GM18507 (cell line): ENCODE measurements around the gene FKBP2.
A peak's percentile ranks its signal among the peaks of the same experiment; 100 is the strongest.

ENCODE experiments used
- DNase-seq: peaks from one replicate; pipeline ENCODE4 v3.0.0; 2011; ENCODE audit warnings: low read depth; ENCODE audit not compliant: insufficient read length; ENCODE audit errors: extremely low spot score
- FAIRE-seq: peaks from 2 replicates; lab custom pipeline; 2011; peaks lifted over from hg19 to GRCh38; lab: Jason Lieb, UNC

The FKBP2 gene

GRCh38 chr11:64276653-64277431, 35.9 kb downstream of the FKBP2 start:
- no peak for DNase-seq
- FAIRE-seq: no peak

GRCh38 chr11:64278576-64279190, 37.8 kb downstream of the FKBP2 start:
- FAIRE-seq: no peak

GRCh38 chr11:64281957-64282770, 41.3 kb downstream of the FKBP2 start:
- FAIRE-seq: no peak

More at GRCh38 chr11:64278576-64279190, 37.8 kb downstream of the FKBP2 start:
- DNase-seq: no peak

GRCh38 chr11:64283092-64283491, 42.2 kb downstream of the FKBP2 start:
- DNase-seq: no peak
- no peak for FAIRE-seq

More at GRCh38 chr11:64281957-64282770, 41.3 kb downstream of the FKBP2 start:
- no peak for DNase-seq

GRCh38 chr11:64284048-64284961, 43.4 kb downstream of the FKBP2 start, which contains the start of gene BAD:
Gene BAD (minus strand): TSS chr11:64284665. CDS start chr11:64284368, 297 bp downstream.
- FAIRE-seq (peak; percentile 94), DNase-seq (peak; percentile 96)

DNA sequence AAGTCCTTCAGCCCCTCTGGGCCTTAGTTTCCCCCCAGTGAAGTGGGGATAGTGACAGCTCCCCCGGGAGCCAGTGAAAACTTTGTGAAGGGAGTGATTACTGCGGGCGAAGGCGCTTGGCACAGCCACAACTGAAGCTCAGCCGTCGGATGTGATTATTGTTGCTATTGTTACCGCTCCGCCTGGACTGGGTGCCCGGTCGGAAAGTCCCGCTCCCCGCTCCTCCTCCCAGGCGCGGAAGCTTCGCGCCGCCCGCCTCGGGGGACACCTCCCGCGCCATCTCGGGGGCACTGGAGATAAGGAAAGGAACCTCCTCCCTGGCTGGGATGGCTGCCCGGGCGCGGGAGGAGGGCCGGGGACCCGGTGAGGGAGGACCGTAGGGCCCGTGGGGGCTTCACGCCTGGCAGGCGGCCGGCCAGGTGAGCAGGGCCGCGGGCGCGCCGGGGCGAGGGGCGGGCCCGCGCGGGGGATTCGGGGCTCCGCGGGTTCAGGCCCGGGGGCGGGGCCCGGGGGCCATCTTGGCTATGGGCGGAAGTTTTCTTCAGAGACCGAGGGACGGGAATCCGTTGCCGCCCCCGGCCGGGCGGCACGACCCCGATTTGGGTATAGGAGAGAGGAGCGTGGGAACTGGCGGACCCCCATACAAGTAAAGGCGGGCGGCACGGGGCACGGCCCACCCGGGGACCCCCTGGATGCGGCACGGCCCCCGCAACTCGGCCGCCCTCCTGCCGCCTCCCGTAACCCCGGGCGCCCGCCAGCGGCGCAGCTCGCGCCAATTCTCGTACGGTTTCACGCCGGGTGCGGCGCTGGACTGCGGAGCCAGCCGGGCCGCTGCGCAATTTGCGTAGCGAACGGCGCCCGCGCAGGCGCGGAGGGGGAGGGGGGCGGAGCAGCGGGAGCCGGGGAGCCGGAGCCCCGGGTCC, 44.3 kb downstream of the FKBP2 start, which contains the start of gene GPR137:
Gene GPR137, plus strand, starts transcription at position 887 of the 923 bp plus-strand sequence. CDS start 677 bp downstream, outside the sequence.
- FAIRE-seq (peak; percentile 76), DNase-seq (peak; percentile 83)

GRCh38 chr11:64285885-64286800, 45.2 kb downstream of the FKBP2 start:
- no peak for FAIRE-seq
- DNase-seq: no peak

DNA sequence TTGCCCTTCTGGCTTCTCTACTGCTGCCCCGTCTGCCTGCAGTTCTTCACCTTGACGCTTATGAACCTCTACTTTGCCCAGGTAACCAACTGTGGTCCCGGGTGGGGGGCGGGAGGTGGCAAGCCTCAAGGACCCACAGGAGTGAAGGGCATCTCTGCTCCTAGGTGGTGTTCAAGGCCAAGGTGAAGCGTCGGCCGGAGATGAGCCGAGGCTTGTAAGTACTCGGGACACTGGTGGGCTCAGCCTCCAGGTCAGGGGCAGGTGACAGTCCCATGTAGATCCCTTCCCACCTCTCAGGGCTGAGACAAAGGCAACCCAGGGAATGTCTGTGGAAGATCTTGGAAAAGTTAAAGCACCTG, 45.9 kb downstream of the FKBP2 start:
- FAIRE-seq (no peak), DNase-seq (no peak)

DNA sequence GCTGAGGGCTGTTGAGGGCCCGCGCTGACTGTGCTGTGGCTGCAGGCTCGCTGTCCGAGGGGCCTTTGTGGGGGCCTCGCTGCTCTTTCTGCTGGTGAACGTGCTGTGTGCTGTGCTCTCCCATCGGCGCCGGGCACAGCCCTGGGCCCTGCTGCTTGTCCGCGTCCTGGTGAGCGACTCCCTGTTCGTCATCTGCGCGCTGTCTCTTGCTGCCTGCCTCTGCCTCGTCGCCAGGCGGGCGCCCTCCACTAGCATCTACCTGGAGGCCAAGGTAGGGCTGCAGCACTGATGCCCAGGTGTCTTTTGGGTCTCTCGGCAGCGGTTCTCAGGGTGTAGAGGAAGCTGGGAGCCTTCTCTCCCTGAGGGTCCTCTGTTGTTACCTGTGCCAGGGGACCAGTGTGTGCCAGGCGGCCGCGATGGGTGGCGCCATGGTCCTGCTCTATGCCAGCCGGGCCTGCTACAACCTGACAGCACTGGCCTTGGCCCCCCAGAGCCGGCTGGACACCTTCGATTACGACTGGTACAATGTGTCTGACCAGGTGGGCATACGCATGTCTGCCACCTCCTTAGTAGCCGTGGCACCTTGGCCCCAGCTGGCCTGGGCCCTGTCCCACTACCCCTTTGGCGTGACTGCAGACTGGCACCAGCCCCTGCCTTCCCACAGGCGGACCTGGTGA, 46.9 kb downstream of the FKBP2 start:
- DNase-seq (no peak), FAIRE-seq (no peak)

- FAIRE-seq (no peak), DNase-seq (no peak)
These were observed 47.5 kb downstream of the FKBP2 start for GRCh38 chr11:64288353-64288750.

DNA sequence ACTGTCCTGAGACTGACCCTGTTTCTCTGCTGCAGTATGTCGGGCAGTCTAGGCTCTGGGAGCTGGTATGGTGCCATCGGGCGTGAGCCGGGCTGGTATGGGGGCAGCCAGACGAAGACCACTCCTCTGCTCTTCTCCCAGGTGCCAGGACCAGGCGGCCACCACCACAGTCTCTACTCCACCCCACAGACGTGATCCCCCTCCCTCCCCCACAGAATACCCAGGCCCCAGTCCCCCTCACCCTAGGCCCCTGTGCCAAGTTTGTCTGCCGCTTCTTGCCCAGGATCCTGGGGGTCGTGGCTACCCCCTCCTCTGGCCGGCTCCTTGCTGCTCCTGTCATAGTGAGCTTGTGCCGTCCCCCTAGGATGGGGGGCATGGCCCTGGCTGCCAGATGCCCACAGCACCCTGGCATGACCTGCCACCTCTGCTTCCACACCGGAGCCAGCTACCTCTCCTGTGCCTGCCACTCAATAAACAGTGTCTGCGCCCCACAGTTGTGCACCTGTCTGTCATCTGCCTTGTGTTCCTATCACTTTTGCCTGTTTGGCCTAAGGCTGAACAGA, 48.2 kb downstream of the FKBP2 start:
- no peak for DNase-seq
- FAIRE-seq: no peak

DNA sequence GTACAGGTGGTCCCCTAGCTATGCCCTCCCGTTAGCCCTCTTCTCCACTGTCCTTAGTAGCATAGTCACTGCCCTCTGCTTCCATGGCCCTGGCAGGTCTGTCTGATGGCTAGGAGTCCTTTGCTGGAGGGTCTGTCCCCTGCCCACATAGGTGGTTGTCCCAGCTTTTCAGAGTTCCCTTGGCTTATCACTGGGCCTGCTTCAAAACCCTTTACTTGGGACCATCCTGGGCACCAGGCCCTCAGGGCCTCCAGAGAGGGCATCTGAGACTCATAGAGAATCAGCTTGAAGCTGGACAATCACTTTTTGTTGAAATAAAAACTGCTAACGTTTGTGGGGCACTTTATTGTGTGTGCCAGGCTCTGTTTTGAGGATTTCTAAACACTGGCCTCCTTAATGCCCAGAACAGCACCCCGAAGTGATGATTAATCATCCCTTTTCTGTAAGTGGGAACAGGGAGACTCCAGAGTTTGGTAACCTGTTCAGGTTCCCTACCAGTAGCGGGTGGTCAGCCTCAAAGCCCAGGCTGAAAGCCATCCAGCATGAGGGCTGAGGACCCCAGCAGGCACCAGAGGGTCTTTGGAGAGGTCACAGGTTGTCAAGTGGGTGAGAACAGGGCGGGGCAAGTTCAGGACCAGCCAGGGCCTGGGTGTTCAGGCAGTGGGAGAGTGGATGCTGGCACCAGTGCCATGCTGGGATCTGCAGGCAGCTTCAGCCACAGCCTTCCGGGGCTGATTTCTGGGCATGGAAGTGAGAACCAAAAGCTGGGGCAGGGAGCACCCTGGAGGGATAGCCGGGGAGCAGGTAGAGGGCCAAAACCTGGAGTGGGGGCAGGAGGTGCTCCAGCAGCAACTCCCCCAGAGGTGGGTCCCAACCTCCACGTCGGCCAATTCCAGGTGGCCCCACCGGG, 49.7 kb downstream of the FKBP2 start:
- FAIRE-seq: no peak
- DNase-seq: no peak

DNA sequence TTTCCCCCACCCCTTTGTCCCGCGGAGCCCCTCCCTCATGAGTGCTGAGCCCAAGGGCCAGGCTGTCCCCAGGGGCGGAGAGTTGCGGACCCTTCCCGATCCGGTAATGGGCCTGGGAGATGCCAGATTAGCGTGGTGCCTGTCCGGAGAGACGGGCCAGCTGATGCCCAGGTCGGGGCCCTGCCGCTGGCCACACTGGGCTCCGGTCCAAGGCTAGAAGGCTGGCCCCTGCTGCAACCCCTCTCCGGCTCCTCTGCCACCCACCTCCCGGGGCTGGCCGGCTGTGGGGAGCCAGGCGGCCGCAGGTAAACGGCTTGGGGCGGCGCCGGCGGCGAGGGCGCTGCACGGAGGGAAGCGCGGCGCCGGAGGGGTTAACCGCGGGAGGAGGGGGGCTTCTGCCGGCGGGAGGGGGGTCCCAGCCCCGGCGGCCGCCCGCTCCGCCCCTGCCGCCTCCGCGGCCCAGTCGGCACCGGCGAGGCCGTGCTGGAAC, 50.4 kb downstream of the FKBP2 start, which contains the start of gene KCNK4:
Gene KCNK4, plus strand, starts transcription at position 41 of the 490 bp plus-strand sequence. CDS start 1,717 bp downstream, outside the sequence.
- FAIRE-seq (no peak), DNase-seq (no peak)

DNA sequence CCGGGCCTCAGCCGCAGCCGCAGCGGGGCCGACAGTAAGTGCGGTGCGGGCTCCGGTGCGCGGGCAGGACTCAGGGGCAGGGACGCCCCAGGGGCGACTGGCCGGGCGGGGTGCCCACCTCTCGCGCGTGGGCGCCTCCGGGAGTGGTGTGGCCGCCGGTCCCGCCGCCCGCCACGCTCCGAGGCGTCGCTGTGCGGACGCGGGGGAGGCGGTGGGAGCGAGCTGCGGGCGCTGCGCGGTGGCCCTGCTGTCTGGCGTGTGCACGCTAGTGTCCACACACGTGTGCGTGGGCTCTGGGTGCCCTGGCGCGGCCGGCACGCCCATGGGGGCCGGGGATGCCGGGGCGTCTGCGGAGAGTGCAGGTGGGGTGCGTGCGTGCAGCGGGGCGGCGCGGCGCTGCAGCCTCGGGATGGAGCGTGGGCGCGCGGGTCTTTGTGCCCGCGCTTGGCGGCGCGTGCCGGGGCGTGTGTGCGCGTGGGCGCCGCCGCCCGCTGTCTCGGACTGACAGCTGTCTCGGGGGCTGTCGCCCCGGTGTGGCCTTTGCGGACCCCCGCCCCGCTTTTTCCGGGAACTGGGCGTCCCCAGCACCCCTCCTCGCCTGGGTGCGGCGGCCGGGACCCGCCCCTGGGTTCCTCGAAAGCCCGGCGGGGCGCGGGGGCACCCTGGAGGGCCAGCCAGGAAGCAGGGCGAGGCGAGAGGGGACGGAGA, 51.0 kb downstream of the FKBP2 start:
- FAIRE-seq: no peak
- no peak for DNase-seq
